Effector memory CD4-positive, alpha-beta T cell (primary cell): Measurements from ENCODE around the gene WDR6.
A peak's percentile ranks its signal among the peaks of the same experiment; 100 is the strongest.

ENCODE experiments used
- DNase-seq, 3 donors: peaks; one replicate each; pipeline ENCODE4 v3.0.0-alpha.2; 2020
- H3K27ac ChIP-seq: 2 replicates; pipeline ENCODE4 v1.7.0; 2013; ENCODE audit warnings: mild to moderate bottlenecking, low read length, moderate library complexity; ENCODE audit not compliant: insufficient read depth, poor library complexity, severe bottlenecking
- H3K27me3 ChIP-seq: replicated peaks from 2 replicates; pipeline ENCODE4 v1.7.0; 2013; ENCODE audit warnings: mild to moderate bottlenecking, low read length; ENCODE audit not compliant: insufficient read depth, control insufficient read depth, poor library complexity, severe bottlenecking
- H3K36me3 ChIP-seq: 2 replicates; pipeline ENCODE4 v1.7.0; 2013; ENCODE audit warnings: mild to moderate bottlenecking, low read length, moderate library complexity; ENCODE audit not compliant: control insufficient read depth, insufficient read depth
- H3K4me1 ChIP-seq: 2 replicates; pipeline ENCODE4 v1.7.0; 2013; ENCODE audit warnings: low read length, mild to moderate bottlenecking; ENCODE audit not compliant: control insufficient read depth, insufficient read depth, poor library complexity, severe bottlenecking
- H3K4me3 ChIP-seq: 2 replicates; pipeline ENCODE4 v1.7.0; 2013; ENCODE audit warnings: low read length, low read depth, mild to moderate bottlenecking; ENCODE audit not compliant: insufficient read depth, poor library complexity, severe bottlenecking
- H3K9me3 ChIP-seq: 2 replicates; pipeline ENCODE4 v1.7.0; 2013; ENCODE audit warnings: mild to moderate bottlenecking, low read length, moderate library complexity; ENCODE audit not compliant: control insufficient read depth

WDR6 gene

GRCh38 chr3:49020330-49021212 is 13.4 kb downstream of the WDR6 start:
- Histone ChIP-seq H3K9me3 (no peaks in the 10 kb centered on the region), H3K36me3 (peaks cover 30% of the 10 kb centered on the region), H3K4me3 (peak overlapping the region; percentile 99), H3K4me1 (peaks cover 34% of the 10 kb centered on the region), H3K27ac (peak overlapping the region; percentile 98), H3K27me3 (no peaks in the 10 kb centered on the region)
- no peak for DNase-seq

GRCh38 chr3:49021213-49021812 is 14.1 kb downstream of the WDR6 start:
- peaks cover 34% of the 10 kb centered on the region for H3K4me1 ChIP-seq
- H3K27me3 ChIP-seq, result no peaks in the 10 kb centered on the region
- peak; percentile 96 to 98 (median 97) for DNase-seq
- peak overlapping the region; percentile 99 for H3K4me3 ChIP-seq
- peaks cover 30% of the 10 kb centered on the region for H3K36me3 ChIP-seq
- H3K27ac ChIP-seq, result peak overlapping the region; percentile 98
- H3K9me3 ChIP-seq, result no peaks in the 10 kb centered on the region

GRCh38 chr3:49021813-49022687 is 14.9 kb downstream of the WDR6 start, which contains the start of gene NDUFAF3:
Gene NDUFAF3 (plus strand): TSS chr3:49022121. CDS start chr3:49022145, 24 bp downstream.
- peaks cover 35% of the 10 kb centered on the region for H3K36me3 ChIP-seq
- no peaks in the 10 kb centered on the region for H3K9me3 ChIP-seq
- DNase-seq, result peak; percentile 80 to 84 (median 82)
- peak within 1 kb of the TSS; percentile 99 for H3K4me3 ChIP-seq
- peak within 1 kb of the TSS; percentile 98 for H3K27ac ChIP-seq
- H3K4me1 ChIP-seq, result peaks cover 34% of the 10 kb centered on the region
- no peaks in the 10 kb centered on the region for H3K27me3 ChIP-seq

DNA sequence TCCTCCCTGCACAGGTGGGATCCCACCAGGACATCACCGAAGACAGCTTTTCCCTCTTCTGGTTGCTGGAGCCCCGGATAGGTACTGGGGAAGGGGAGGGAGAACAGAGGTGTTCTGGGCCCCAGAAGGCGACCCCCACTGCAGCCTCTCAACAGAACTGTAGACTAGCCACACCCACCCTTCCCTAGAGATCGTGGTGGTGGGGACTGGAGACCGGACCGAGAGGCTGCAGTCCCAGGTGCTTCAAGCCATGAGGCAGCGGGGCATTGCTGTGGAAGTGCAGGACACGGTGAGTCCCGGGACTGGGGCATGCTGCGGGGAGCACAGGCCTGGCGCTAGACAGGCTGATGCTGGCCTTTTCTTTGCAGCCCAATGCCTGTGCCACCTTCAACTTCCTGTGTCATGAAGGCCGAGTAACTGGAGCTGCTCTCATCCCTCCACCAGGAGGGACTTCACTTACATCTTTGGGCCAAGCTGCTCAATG is 15.5 kb downstream of the WDR6 start:
- no peaks in the 10 kb centered on the region for H3K9me3 ChIP-seq
- peak overlapping the region; percentile 99 for H3K4me3 ChIP-seq
- peak overlapping the region; percentile 98 for H3K27ac ChIP-seq
- DNase-seq, result no peak
- peaks cover 28% of the 10 kb centered on the region for H3K4me1 ChIP-seq
- H3K27me3 ChIP-seq, result no peaks in the 10 kb centered on the region
- peaks cover 35% of the 10 kb centered on the region for H3K36me3 ChIP-seq

DNA sequence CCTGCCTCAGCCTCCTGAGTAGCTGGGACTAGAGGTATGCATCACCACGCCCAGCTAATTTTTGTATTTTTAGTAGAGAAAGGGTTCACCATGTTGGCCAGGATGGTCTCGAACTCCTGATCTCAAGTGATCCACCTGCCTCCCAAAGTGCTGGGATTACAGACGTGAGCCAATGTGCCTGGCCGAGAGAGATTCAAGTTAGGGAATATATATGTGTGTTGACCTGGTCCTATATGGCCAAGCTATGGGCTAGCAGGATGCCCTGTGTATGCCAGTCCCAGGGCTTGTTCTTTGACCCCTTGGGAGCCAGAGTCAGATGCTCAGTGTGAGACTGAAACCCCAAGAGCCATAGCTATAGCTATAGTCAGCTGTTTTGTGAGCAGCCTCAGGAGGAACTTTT is 16.6 kb downstream of the WDR6 start:
- Histone ChIP-seq H3K9me3 (no peaks in the 10 kb centered on the region), H3K4me3 (no peak overlapping the region), H3K27me3 (no peaks in the 10 kb centered on the region), H3K27ac (no peak overlapping the region), H3K4me1 (peaks cover 35% of the 10 kb centered on the region), H3K36me3 (peaks cover 35% of the 10 kb centered on the region)
- no peak for DNase-seq

DNA sequence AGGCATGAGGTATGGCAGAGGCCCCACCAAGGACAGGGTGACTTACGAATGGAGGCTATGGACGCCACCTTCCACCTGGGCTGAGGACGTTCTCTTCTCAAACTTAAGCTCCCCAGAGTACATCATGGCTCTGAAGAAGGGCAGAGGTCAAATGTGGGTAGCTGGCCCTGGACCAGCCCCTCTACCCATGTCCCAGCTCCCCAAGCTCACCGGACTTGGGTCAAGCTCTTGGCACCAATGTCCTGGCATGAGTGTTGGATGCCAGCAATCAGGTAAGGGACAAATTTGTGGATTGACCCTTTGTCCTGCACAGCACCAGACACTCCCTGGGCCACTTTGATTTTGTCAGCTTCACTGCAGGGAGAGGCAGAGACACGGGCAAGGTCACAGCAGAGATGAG is 17.3 kb downstream of the WDR6 start:
- no peak for DNase-seq
- H3K4me1 ChIP-seq, result peaks cover 35% of the 10 kb centered on the region
- H3K27ac ChIP-seq, result no peak overlapping the region
- H3K9me3 ChIP-seq, result no peaks in the 10 kb centered on the region
- no peaks in the 10 kb centered on the region for H3K27me3 ChIP-seq
- peaks cover 35% of the 10 kb centered on the region for H3K36me3 ChIP-seq
- no peak overlapping the region for H3K4me3 ChIP-seq

GRCh38 chr3:49025005-49025792 is 18.0 kb downstream of the WDR6 start:
- H3K9me3 ChIP-seq, result no peaks in the 10 kb centered on the region
- no peak overlapping the region for H3K4me3 ChIP-seq
- no peak for DNase-seq
- H3K27me3 ChIP-seq, result no peaks in the 10 kb centered on the region
- H3K4me1 ChIP-seq, result peaks cover 28% of the 10 kb centered on the region
- peaks cover 36% of the 10 kb centered on the region for H3K36me3 ChIP-seq
- H3K27ac ChIP-seq, result no peak overlapping the region

DNA sequence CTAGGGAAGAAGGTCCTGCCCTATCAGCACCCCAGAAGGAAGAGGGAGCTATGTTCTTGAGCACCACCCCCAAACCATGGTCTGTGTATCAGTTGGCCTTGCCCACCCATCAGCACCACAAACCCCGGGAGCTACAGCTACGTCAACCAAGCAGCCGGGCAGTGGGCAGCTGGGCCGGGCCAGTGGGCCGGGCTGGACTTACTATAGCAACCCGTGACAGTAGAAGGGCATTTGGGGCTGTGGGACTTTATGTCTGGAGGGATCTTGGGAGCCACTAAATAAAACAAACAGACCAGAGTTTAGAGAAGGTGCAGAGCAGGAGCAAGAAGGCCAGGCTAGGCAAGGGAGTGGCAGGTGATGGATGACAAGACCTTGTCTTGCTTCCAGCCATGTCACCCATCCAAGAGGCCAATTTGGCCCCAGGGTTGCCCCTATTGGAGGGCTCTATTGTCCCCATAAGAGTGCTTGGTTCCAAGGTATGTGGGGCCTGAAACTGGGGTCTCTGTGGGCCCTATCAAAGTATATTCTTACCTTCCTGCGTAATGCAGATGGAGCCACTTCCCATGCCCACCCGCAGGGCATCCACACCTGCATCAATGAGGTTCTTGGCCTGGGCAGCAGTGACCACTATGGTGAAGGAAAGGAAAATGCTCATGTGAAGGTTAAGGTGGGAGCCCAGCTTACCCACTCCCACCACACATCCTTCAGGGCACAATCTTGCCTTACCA is 18.8 kb downstream of the WDR6 start:
- Histone ChIP-seq H3K4me3 (no peak overlapping the region), H3K36me3 (peaks cover 44% of the 10 kb centered on the region), H3K9me3 (no peaks in the 10 kb centered on the region), H3K4me1 (peaks cover 21% of the 10 kb centered on the region), H3K27me3 (no peaks in the 10 kb centered on the region), H3K27ac (no peak overlapping the region)
- DNase-seq, result no peak

DNA sequence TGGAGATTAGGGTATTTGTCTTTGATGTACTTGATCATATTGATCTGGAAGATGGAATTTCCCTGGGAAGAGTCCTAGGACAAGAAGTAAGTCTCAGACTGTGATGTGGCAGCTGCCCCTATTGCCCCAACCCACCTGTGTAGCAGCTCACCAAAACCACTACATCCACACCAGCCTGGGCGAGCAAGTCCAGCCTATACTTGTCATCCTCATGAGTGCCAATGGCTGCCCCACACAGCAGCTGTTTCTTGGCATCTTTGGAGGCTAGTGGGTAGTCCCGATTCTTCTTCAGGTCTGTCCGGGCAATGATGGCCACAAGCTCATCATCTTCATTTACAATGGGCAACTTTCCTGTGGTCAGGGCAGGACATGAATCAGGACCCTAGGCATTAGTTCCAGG is 19.3 kb downstream of the WDR6 start:
- Histone ChIP-seq H3K9me3 (no peaks in the 10 kb centered on the region), H3K4me1 (peaks cover 21% of the 10 kb centered on the region), H3K27me3 (no peaks in the 10 kb centered on the region), H3K4me3 (no peak overlapping the region), H3K36me3 (peaks cover 48% of the 10 kb centered on the region), H3K27ac (peak overlapping the region; percentile 8)
- no peak for DNase-seq
